Large intestine (tissue), 3 donors: ENCODE results near the gene PRKCD. TPM values are rescaled to one million over a fixed set of nuclear protein-coding genes. Genes with fewer than 3 reads are reported as not detected.

Source experiments
- DNase-seq, 2 donors: peaks; one replicate each; pipeline versions ENCODE4 v3.0.0 to v3.0.0-alpha.2; 2013
- H3K27ac ChIP-seq: one replicate; pipeline ENCODE4 v1.5.1; 2013; ENCODE audit warnings: low read length
- H3K27me3 ChIP-seq: 2 replicates; pipeline ENCODE4 v1.6.1; 2013; ENCODE audit warnings: low read length; ENCODE audit not compliant: control insufficient read depth, insufficient read depth
- H3K36me3 ChIP-seq: 2 replicates; pipeline ENCODE4 v1.6.1; 2013; ENCODE audit warnings: low read length; ENCODE audit not compliant: control insufficient read depth, insufficient read depth
- H3K4me1 ChIP-seq: one replicate; pipeline ENCODE4 v1.6.1; 2013; ENCODE audit warnings: low read length; ENCODE audit not compliant: control insufficient read depth, insufficient read depth
- H3K4me3 ChIP-seq: one replicate; pipeline ENCODE4 v1.5.1; 2013; ENCODE audit warnings: low read length
- H3K9me3 ChIP-seq: one replicate; pipeline ENCODE4 v1.6.1; 2013; ENCODE audit warnings: mild to moderate bottlenecking, low read depth, low read length, moderate library complexity; ENCODE audit not compliant: control insufficient read depth
- WGBS: methylation state at CpG from one replicate; pipeline ENCODE4 v1.1.5; 2013; ENCODE audit warnings: low lambda C conversion rate; ENCODE audit not compliant: insufficient coverage; 5-methylcytosine and 5-hydroxymethylcytosine counted together
- polyA plus RNA-seq: library from polyadenylated mRNA; unstranded; fragments of 120-200 nt; gene quantifications from one replicate; pipeline ENCODE4 v1.2.1, GENCODE V29; 2013

PRKCD gene
- polyA plus RNA-seq, 1 donor: 37.0 TPM

- no peaks in the 10 kb centered on the region for H3K9me3 ChIP-seq
- H3K27ac ChIP-seq: no peak overlapping the region
- H3K4me1 ChIP-seq: peaks cover 16% of the 10 kb centered on the region
- no CpG with 5 or more reads among the region's 16 CpGs for WGBS
- no peak for DNase-seq
- no peak overlapping the region for H3K4me3 ChIP-seq
- peaks cover 43% of the 10 kb centered on the region for H3K36me3 ChIP-seq
- H3K27me3 ChIP-seq: no peaks in the 10 kb centered on the region
Observed at GRCh38 chr3:53191836-53192480, 30.9 kb downstream of the PRKCD start.

GRCh38 chr3:53192608-53193007, 31.6 kb downstream of the PRKCD start:
- 80% methylated on average over 1 of the region's 3 CpGs for WGBS
- no peaks in the 10 kb centered on the region for H3K27me3 ChIP-seq
- no peak overlapping the region for H3K27ac ChIP-seq
- DNase-seq: no peak
- no peaks in the 10 kb centered on the region for H3K9me3 ChIP-seq
- peaks cover 13% of the 10 kb centered on the region for H3K4me1 ChIP-seq
- H3K36me3 ChIP-seq: peaks cover 37% of the 10 kb centered on the region
- H3K4me3 ChIP-seq: no peak overlapping the region

- peaks cover 36% of the 10 kb centered on the region for H3K36me3 ChIP-seq
- DNase-seq: no peak
- no CpG with 5 or more reads among the region's 11 CpGs for WGBS
Observed at GRCh38 chr3:53193466-53194209, 32.6 kb downstream of the PRKCD start.

GRCh38 chr3:53194210-53195065, 33.4 kb downstream of the PRKCD start:
- no peak overlapping the region for H3K4me3 ChIP-seq
- H3K36me3 ChIP-seq: peaks cover 28% of the 10 kb centered on the region
- no CpG with 5 or more reads among the region's 14 CpGs for WGBS
- no peaks in the 10 kb centered on the region for H3K27me3 ChIP-seq
- H3K9me3 ChIP-seq: no peaks in the 10 kb centered on the region
- H3K4me1 ChIP-seq: peaks cover 5% of the 10 kb centered on the region
- no peak for DNase-seq
- H3K27ac ChIP-seq: no peak overlapping the region

More at GRCh38 chr3:53193466-53194209, 32.6 kb downstream of the PRKCD start:
- Histone ChIP-seq H3K27ac (no peak overlapping the region), H3K4me3 (no peak overlapping the region), H3K4me1 (peaks cover 6% of the 10 kb centered on the region), H3K9me3 (no peaks in the 10 kb centered on the region), H3K27me3 (no peaks in the 10 kb centered on the region)

- no peak for DNase-seq
- Histone ChIP-seq H3K27ac (no peak overlapping the region), H3K4me3 (no peak overlapping the region), H3K4me1 (peaks cover 5% of the 10 kb centered on the region), H3K9me3 (no peaks in the 10 kb centered on the region), H3K36me3 (peaks cover 22% of the 10 kb centered on the region), H3K27me3 (no peaks in the 10 kb centered on the region)
- WGBS: no CpG with 5 or more reads among the region's 10 CpGs
Observed at GRCh38 chr3:53195066-53195450, 34.0 kb downstream of the PRKCD start.

DNA sequence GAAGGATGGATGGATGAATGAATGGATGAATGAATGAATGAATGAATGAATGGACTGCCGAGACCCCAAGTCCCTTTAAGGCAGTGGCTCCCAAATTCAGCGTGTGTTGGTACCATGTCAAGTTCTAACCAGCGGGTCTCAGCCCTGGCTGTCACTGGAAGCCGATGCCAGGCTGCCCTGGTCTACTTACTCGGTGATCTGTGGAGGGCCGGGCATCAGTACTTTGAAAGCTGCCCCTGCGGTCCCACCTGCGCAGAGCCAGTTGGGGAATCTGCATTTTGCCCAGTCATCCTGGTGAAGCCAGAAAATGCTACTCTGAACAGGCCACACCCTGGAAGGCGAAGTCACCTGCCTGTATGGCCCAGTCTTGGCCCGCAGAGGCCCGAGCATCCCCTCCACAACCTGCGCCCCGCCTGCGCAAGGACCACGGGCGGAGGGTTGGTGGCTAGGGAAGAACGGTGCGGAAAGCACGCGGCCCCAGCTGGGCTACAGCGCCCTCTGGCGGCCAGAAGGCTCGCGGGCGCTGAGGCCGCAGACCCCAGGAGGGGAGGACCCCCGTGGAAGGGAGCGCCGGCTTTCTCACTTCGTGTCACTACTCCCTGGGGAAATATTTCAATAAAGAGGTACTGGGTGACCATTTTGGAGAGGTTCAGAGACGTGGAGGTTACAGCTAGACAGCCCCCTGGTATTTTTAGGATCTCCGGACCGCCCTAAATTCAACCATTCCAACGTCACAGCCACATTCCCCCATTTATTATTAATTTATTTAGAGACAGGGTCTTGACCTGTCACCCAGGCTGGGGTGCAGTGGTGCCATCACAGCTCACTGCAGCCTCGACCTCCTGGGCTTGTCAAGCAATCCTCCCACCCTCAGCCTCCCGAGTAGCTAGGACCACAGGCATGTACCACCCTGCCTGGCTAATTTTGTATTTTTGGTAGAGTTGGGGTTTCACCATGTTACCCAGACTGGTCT, 34.9 kb downstream of the PRKCD start:
- Histone ChIP-seq H3K27ac (no peak overlapping the region), H3K4me1 (peaks cover 5% of the 10 kb centered on the region), H3K9me3 (no peaks in the 10 kb centered on the region), H3K4me3 (no peak overlapping the region), H3K36me3 (peaks cover 14% of the 10 kb centered on the region), H3K27me3 (no peaks in the 10 kb centered on the region)
- WGBS: no CpG with 5 or more reads among the region's 36 CpGs
- DNase-seq: peak; percentile 33 to 39

GRCh38 chr3:53196575-53197407, 35.8 kb downstream of the PRKCD start:
- WGBS: 40% methylated on average over 2 of the region's 17 CpGs
- peak in 1 of 2 donors; percentile 35 for DNase-seq
- Histone ChIP-seq H3K9me3 (no peaks in the 10 kb centered on the region), H3K4me3 (no peak overlapping the region), H3K27me3 (no peaks in the 10 kb centered on the region), H3K4me1 (peaks cover 5% of the 10 kb centered on the region), H3K36me3 (peaks cover 10% of the 10 kb centered on the region), H3K27ac (no peak overlapping the region)

- no peak for DNase-seq
- H3K4me1 ChIP-seq: peaks cover 5% of the 10 kb centered on the region
- no CpG with 5 or more reads among the region's 10 CpGs for WGBS
- no peaks in the 10 kb centered on the region for H3K9me3 ChIP-seq
- H3K4me3 ChIP-seq: no peak overlapping the region
- peaks cover 2% of the 10 kb centered on the region for H3K36me3 ChIP-seq
- H3K27me3 ChIP-seq: no peaks in the 10 kb centered on the region
- H3K27ac ChIP-seq: no peak overlapping the region
Observed at GRCh38 chr3:53198256-53198977, 37.4 kb downstream of the PRKCD start.

DNA sequence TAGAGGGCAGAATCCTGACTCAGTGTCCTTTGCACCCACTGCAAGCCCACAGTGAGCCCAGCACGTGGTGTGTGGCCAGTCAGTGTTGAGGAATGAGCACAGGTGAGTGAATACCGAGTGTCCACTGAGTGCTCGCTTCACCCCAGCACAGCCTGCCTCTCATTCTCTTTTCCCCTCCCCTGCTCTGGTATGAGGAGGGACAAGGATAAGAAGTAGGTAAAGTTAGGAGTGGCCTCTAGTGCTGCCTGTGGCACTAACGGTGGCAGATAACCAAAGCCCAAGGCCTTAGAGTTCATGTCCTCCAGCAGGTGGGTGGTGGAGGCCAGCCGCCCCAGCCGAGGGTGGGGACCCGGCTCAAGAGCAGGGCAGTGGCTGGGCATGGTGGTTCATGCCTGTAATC, 38.0 kb downstream of the PRKCD start:
- H3K27me3 ChIP-seq: no peaks in the 10 kb centered on the region
- no peak for DNase-seq
- WGBS: no CpG with 5 or more reads among the region's 7 CpGs
- H3K36me3 ChIP-seq: no peaks in the 10 kb centered on the region
- no peaks in the 10 kb centered on the region for H3K9me3 ChIP-seq
- H3K4me1 ChIP-seq: peaks cover 5% of the 10 kb centered on the region
- H3K4me3 ChIP-seq: no peak overlapping the region
- no peak overlapping the region for H3K27ac ChIP-seq
